ENCODE data around the gene TIMM23. TPM values are rescaled to one million over a fixed set of nuclear protein-coding genes. Genes with fewer than 3 reads are reported as not detected.
"Not testable (repeated sequence)": the region's sequence is repeated elsewhere in the genome, so short reads cannot be mapped to it uniquely, and the experiment has no call there.

Gene TIMM23
- total and polyA plus RNA-seq, 10 of the 15 experiments (the other 5 are each of a cell fraction or from before 2014, with no cell fraction given) = 90.0 to 228 (median 120) TPM

- in situ Hi-C loops (cut with MboI) (no loop called here), intact Hi-C loops (cut with micrococcal nuclease; ENCODE audit: unreplicated experiment) (no loop called here)
- POLR2A ChIA-PET = no interaction called here
- CTCF ChIA-PET = no interaction called here
- DNase-seq (ENCODE audit: low read depth, low spot score) (no peak), ATAC-seq (no peak), FAIRE-seq (no peak)
- no peak overlapping the region for H3K4me3 ChIP-seq
- H3K79me2 ChIP-seq (ENCODE audit: control insufficient read depth, insufficient read depth, low read length) = no peaks in the 10 kb centered on the region
- 17% methylated on average over 2 of the region's 2 CpGs for WGBS (ENCODE audit: insufficient coverage, insufficient replicate concordance, low lambda C conversion rate, missing lambda C conversion rate)
- no peaks in the 10 kb centered on the region; a peak in 2 of 4 replicates for H3K27me3 ChIP-seq (replicated peaks in 1 of 2; ENCODE audit: control insufficient read depth in 2 of 2, insufficient read depth in 2 of 2, low read length in 1 of 2)
- TF ChIP-seq EGR1 (IDR thresholded peaks at IDR 0.05; ENCODE audit: borderline replicate concordance in 1 of 2, low read depth in 2 of 2, low read length in 2 of 2) = no peak
- TF ChIP-seq, protein P1, sequence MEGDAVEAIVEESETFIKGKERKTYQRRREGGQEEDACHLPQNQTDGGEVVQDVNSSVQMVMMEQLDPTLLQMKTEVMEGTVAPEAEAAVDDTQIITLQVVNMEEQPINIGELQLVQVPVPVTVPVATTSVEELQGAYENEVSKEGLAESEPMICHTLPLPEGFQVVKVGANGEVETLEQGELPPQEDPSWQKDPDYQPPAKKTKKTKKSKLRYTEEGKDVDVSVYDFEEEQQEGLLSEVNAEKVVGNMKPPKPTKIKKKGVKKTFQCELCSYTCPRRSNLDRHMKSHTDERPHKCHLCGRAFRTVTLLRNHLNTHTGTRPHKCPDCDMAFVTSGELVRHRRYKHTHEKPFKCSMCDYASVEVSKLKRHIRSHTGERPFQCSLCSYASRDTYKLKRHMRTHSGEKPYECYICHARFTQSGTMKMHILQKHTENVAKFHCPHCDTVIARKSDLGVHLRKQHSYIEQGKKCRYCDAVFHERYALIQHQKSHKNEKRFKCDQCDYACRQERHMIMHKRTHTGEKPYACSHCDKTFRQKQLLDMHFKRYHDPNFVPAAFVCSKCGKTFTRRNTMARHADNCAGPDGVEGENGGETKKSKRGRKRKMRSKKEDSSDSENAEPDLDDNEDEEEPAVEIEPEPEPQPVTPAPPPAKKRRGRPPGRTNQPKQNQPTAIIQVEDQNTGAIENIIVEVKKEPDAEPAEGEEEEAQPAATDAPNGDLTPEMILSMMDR (IDR thresholded peaks at IDR 0.05 in 2 of 3, conservative IDR thresholded peaks at IDR 0.05 in 1 of 3; ENCODE audit: control insufficient read depth in 2 of 3, extremely low read depth in 1 of 3, insufficient read depth in 1 of 3, low read depth in 3 of 3, low read length in 3 of 3) = no peak
- TF ChIP-seq ETV6 (conservative IDR thresholded peaks at IDR 0.05 in 1 of 2, IDR thresholded peaks at IDR 0.05 in 1 of 2; ENCODE audit: borderline replicate concordance in 1 of 2, low read depth in 1 of 2) = no peak
- no TSS peak for BruUV-seq (replicated peaks)
- SMC1A ChIA-PET (ENCODE audit: uncharacterized antibody, unreplicated experiment) = no interaction called here
- H2AFZ ChIP-seq (ENCODE audit: control insufficient read depth, low read depth, low read length) = no peak overlapping the region
- H3K4me1 ChIP-seq (ENCODE audit: control insufficient read depth, insufficient read depth, low read length) = no peaks in the 10 kb centered on the region
- H4K20me1 ChIP-seq (ENCODE audit: control insufficient read depth, insufficient read depth) = no peaks in the 10 kb centered on the region
- no peaks in the 10 kb centered on the region for H3K9me3 ChIP-seq (replicated peaks; ENCODE audit: control insufficient read depth, insufficient read depth, low read length)
- H3K4me2 ChIP-seq (ENCODE audit: control insufficient read depth, insufficient read depth) = no peak overlapping the region
- no peak overlapping the region for H3K27ac ChIP-seq (ENCODE audit: control insufficient read depth, insufficient read depth)
- H3K36me3 ChIP-seq (ENCODE audit: control insufficient read depth in 2 of 2, insufficient read depth in 2 of 2, low read length in 1 of 2) = no peaks in the 10 kb centered on the region
- no peak overlapping the region for H3K9ac ChIP-seq (ENCODE audit: control insufficient read depth, insufficient read depth, low read length)
- RAD21 ChIA-PET (ENCODE audit: unreplicated experiment) = no interaction called here
Measured at GRCh38 chr10:46048152-46048551, 75.9 kb downstream of the TIMM23 start.

GRCh38 chr10:46049497-46049831 is 77.2 kb downstream of the TIMM23 start:
- BruUV-seq (replicated peaks); H3K36me3 ChIP-seq (ENCODE audit: control insufficient read depth in 2 of 2, insufficient read depth in 2 of 2, low read length in 1 of 2); RAD21 ChIA-PET (ENCODE audit: unreplicated experiment); ATAC-seq; H3K4me2 ChIP-seq (ENCODE audit: control insufficient read depth, insufficient read depth); H3K27ac ChIP-seq (ENCODE audit: control insufficient read depth, insufficient read depth); FAIRE-seq; intact Hi-C loops (cut with micrococcal nuclease; ENCODE audit: unreplicated experiment); H4K20me1 ChIP-seq (ENCODE audit: control insufficient read depth, insufficient read depth); DNase-seq (ENCODE audit: low read depth, low spot score); H3K9me3 ChIP-seq (replicated peaks; ENCODE audit: control insufficient read depth, insufficient read depth, low read length); H3K4me1 ChIP-seq (ENCODE audit: control insufficient read depth, insufficient read depth, low read length); H3K9ac ChIP-seq (ENCODE audit: control insufficient read depth, insufficient read depth, low read length); in situ Hi-C loops (cut with MboI); H3K4me3 ChIP-seq; H2AFZ ChIP-seq (ENCODE audit: control insufficient read depth, low read depth, low read length); POLR2A ChIA-PET; CTCF ChIA-PET; H3K27me3 ChIP-seq (replicated peaks in 1 of 2; ENCODE audit: control insufficient read depth in 2 of 2, insufficient read depth in 2 of 2, low read length in 1 of 2); H3K79me2 ChIP-seq (ENCODE audit: control insufficient read depth, insufficient read depth, low read length): not testable (repeated sequence)
- SMC1A ChIA-PET (ENCODE audit: uncharacterized antibody, unreplicated experiment) = interaction anchor here (0.7 kb wide), 1 partner anchor 20 kb away, joined by 3 read pairs; no protein-coding TSS in a partner anchor
- WGBS (ENCODE audit: insufficient coverage, insufficient replicate concordance, low lambda C conversion rate, missing lambda C conversion rate) = 66% methylated on average over 11 of the region's 11 CpGs
